GM19023 (cell line): ENCODE measurements around the gene PFDN5.

Experiments used
- ATAC-seq: cut with Tn5 transposase; IDR thresholded peaks from one replicate; pipeline ENCODE4 v1.9.1; 2021; ENCODE audit warnings: mild to moderate bottlenecking, moderate library complexity; ENCODE audit not compliant: unreplicated experiment

The PFDN5 gene

DNA sequence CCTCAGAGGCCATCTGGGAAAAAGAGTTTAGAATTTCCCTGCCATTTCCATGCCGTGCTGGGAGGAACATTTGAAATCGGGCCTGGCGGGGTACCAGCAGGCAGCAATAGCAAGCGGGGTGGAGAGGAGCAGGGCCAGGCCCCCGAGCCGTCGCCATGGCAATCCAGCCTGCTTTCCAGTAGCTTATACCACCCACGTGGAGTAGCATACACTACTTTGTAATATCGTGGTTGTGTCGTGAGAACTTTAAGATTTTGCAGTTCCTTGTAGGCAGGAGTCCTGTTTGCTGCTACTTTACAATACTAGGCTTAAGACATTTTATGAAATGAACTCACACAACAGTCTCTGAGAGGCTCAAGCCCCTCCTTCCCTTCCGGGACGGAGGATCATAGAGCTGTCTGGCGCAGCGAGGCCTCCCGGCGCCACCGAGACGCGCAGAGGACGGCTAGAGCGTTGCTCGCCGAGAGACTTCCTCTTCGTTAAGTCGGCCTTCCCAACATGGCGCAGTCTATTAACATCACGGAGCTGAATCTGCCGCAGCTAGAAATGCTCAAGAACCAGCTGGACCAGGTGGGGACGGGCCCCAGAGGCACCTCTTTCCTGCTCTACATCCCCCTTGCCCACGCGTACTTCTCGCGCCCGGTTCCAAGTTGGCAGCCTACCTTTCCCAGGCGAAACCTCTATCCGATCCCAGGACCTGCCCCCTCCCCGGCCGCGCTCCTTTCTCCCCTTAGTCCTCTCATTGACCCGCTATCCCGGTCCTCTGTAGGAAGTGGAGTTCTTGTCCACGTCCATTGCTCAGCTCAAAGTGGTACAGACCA lies at the start of gene PFDN5:
TSS of gene PFDN5 (plus strand) at position 473 of the 821 bp plus-strand sequence. CDS start at position 499, 26 bp downstream.
- peak; percentile 73 for ATAC-seq

- ATAC-seq: peak; percentile 78
Observed at GRCh38 chr12:53251477-53252348, 43.6 kb upstream of the PFDN5 start.

DNA sequence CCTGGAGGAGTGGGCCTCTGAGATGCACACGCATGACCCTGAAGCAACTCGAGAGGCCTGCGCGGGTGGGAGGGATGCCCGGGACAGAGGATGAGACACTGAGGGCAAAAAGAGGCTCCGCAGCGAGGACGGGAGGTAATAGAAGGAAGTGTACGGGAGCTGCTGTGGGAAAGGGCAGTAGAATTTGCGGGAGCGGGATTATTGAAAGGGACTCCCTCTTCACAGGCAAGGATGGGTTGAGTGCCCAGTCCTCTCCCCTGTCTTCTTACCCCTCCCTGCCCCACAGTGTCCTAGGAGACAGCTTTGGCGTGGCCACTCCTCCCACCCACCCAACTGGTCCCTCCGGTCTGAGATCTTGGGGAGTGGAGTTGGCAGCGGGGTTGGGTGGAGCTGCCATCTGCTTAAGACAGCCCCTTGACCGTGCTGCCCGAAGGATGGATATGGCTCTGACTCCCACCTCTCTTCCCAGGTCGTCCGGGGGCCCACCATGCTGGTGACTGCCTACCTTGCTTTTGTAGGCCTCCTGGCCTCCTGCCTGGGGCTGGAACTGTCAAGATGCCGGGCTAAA lies 42.9 kb upstream of the PFDN5 start:
- no peak for ATAC-seq

GRCh38 chr12:53253298-53253697 lies 42.0 kb upstream of the PFDN5 start:
- ATAC-seq: no peak

DNA sequence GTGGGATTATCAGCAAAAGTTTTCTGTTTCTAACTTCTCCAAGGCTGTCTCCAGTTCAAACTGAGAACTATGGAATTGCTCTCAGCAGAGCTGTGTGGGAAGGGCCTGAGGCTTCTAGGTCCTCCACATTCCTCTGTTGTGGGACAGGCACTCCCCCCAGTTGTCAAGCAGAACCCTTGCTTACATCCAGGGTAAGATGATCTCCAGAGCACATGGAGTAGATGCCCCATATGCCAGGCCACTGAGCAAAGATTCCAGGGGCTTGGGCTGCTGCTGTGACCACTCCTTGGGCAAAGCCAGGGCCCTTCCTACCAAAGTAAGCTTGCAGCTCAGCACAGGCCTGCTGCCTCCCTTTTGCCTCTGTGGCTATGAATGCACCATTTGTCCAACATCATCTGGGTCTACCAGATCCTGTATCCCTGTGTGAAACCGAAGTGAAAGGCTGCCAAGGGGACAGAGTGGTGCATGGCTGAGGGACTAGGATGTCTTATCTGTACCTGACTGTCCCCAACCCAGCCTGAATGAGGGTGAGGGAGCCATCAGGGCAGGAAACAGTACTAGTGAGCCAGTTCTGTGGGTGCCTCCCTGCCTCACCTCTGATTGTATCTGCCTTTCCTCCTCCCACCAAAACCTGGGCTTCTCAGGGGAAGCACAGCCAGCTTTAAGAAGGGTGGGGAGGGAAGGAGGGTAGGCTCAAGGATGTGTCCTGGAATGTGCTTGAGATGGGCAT lies 40.4 kb upstream of the PFDN5 start:
- no peak for ATAC-seq

DNA sequence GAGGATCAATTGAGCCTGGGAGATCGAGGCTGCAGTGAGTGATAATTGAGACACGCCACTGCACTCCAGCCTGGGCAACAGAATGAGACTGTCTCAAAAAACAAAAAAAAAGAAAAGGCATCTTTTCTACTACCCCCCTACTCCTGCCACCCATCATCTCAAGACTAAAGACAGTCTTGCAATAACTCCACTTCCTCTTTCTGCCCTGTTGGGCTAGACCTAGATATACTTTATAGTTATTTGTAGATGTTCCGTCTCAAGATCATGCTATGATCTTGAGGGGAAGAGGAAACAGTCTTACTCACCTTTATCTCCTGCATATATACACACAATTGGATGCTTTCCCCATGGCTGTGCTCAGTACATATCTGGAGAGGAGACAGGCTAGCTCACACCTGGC lies 39.3 kb upstream of the PFDN5 start:
- no peak for ATAC-seq

GRCh38 chr12:53258541-53259539 lies 36.5 kb upstream of the PFDN5 start:
- no peak for ATAC-seq

DNA sequence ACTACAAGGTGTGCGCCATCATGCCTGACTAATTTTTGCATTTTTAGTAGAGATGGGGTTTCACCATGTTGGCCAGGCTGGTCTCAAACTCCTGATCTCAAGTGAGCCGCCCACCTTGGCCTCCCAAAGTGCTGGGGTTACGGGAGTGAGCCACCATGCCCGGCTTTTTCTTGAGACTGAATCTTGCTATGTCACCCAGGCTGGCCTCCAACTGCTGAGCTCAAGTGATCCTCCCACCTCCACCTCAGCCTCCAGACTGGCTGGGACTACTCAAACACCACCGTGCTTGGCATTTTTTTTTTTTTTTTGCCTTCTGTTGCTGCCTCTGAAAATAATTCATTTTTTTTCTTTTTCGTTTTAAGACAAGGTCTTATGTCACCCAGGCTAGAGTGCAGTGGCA lies 35.5 kb upstream of the PFDN5 start:
- ATAC-seq: no peak

GRCh38 chr12:53265783-53266182 lies 29.6 kb upstream of the PFDN5 start:
- ATAC-seq: no peak

- ATAC-seq: no peak
Observed at GRCh38 chr12:53267306-53267998, 27.9 kb upstream of the PFDN5 start.

DNA sequence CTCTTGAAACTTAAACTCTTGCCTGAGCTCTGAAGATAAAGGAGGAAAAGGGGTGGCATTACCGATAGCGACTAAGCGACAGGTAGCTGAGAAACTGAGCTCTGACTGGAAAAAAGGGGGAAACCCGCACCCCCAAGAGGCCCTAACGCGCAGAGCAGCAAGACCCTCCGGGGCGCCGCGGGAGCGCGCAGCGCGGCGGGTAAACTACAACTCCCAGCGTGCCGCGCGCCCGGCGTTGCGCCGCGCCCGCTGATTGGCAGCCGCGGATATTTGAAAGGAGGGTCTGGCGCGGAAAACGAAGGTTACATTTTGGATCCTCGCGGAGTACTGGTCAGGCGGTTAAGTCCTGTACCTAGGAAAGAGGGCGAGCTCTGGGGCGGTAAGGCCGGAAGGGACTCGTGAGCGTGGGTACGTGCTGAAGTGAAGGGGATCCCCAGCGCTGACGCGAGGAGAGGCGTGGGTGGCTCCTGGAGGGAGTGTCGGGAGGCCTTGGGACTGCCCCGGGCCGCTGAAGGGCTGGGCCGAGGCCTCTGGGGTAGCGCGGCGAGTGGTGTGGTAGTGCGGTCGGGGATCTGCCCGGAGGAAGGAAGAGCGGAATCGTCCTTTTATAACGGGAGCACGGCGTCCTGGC lies 27.2 kb upstream of the PFDN5 start, which contains the start of gene ESPL1:
TSS of gene ESPL1 (plus strand) at position 301 of the 631 bp plus-strand sequence. CDS start 468 bp downstream, outside the sequence.
- ATAC-seq: peak; percentile 80

DNA sequence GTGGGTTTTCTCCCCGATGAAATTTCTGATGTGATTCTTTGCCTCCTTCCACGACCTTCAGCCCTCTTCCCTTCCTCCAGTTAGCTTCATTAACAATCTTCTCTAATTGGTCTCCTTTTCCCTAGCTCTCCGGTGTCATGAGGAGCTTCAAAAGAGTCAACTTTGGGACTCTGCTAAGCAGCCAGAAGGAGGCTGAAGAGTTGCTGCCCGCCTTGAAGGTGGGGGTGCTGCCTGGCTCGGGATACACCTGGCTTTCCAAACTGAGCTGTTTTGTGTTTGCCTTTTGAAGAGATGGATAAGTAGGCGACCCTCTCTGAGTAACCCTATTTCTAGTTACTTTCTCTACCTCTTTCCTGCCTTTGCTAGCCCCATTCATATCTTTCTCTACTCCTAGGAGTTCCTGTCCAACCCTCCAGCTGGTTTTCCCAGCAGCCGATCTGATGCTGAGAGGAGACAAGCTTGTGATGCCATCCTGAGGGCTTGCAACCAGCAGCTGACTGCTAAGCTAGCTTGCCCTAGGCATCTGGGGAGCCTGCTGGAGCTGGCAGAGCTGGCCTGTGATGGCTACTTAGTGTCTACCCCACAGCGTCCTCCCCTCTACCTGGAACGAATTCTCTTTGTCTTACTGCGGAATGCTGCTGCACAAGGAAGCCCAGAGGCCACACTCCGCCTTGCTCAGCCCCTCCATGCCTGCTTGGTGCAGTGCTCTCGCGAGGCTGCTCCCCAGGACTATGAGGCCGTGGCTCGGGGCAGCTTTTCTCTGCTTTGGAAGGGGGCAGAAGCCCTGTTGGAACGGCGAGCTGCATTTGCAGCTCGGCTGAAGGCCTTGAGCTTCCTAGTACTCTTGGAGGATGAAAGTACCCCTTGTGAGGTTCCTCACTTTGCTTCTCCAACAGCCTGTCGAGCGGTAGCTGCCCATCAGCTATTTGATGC lies 26.4 kb upstream of the PFDN5 start:
- ATAC-seq: no peak

DNA sequence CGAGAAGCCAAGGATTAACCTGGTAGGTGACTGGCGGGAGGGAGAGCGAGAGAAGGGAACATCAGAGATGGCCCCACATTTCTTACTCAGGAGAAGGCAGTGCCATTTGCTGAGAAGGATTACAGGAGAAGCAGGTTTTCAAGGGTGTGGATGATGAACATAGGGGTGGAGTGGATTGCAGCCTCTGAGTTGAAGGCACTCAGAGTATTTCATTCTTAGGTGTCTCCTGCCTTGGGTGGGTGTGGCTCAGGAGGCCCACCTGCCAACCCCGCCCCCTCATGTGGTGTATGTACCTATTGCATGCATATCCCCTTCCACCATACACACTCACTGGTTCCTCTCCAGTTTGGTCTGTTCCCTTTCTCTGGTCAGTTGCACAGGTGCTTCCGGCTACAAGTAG lies 20.9 kb upstream of the PFDN5 start:
- ATAC-seq: no peak

- ATAC-seq: no peak
Observed at GRCh38 chr12:53276511-53276910, 18.8 kb upstream of the PFDN5 start.

DNA sequence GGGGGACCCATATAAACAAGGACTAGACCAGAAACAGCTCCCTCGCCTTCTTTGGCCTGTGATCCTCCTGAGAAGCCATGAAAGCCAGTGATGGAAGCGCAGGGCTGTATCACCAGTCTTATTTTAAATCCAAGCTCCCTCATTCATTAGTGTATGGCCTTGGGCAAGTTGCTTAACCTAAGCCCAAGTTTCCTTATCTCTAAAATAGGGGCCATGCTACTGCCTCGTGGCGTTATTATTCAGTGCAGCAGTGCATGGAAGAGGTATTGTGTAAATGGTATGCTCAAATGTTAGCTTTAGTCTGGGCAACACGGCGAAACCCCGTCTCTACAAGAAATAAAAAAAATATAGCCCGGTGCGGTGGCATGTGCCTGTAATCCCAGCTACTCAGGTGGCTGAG lies 17.4 kb upstream of the PFDN5 start:
- ATAC-seq: no peak

DNA sequence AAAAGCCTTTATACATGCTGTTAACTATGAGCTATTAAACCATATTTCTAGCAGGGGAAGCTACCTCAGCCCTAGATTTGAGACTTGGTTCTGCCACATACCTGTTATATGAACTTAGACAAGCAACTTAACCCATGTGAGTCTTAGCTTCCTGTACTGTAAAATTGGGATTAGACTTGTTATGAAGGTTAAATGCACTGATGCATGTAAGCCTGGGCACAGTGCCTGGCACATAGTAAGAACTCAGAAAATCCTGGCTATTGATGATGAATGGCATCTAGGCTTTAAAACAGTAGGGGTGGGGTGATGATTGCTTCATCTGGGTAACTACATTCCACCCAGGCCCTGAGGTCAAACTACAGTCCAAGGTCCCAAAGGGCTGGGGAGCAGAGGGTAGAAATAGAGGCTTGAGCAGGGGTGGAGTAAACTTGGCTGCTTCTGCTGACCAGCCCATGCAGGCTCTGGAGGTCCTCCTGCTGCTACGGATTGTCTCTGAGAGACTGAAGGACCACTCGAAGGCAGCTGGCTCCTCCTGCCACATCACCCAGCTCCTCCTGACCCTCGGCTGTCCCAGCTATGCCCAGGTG lies 16.0 kb upstream of the PFDN5 start:
- no peak for ATAC-seq

DNA sequence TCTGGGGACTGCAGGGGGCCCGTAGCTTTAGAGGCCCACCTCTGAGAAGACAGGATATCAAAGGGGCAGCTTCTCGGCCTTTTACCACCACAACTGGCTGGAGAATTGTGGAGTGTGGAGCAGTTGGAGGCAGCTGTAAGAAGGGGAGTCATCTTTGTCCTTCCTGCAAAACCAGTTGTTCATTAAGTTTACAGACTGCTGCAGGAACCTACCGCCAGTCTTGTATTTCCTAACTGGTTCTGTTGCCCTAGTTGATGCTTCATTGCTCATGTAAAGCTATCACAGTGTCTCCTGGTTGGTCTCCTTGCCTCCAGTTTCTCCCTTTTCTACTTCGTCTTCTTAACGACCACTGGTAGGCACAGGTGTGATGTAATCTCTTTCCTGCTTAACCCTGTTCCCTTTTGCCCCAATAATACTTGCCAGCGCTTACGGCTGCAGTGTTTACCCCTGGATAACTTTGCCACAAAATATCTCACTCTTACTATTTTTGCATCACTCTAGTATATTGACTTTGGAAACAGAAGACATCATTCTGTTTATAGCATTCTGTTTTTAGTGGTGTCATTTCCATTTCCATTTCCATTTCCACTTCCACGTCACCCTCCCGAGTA lies 15.3 kb upstream of the PFDN5 start:
- no peak for ATAC-seq
